Measurements from ENCODE around the gene TPSD1. TPM values are rescaled to one million over a fixed set of nuclear protein-coding genes. Genes with fewer than 3 reads are reported as not detected.
"Not testable (repeated sequence)": the region's sequence is repeated elsewhere in the genome, so short reads cannot be mapped to it uniquely, and the experiment has no call there.

Gene TPSD1
- polyA plus RNA-seq, 12 donors, result 0.23 to 0.70 (median 0.51) TPM; not detected in 4

- no peak for DNase-seq
Observed at GRCh38 chr16:1220841-1221627, 34.8 kb upstream of the TPSD1 start.

GRCh38 chr16:1221628-1222552, 34.0 kb upstream of the TPSD1 start:
- peak; percentile 4 for DNase-seq

- no peak for DNase-seq
Observed at GRCh38 chr16:1222553-1223354, 33.1 kb upstream of the TPSD1 start.

GRCh38 chr16:1223355-1224214, 32.3 kb upstream of the TPSD1 start:
- DNase-seq, result no peak

GRCh38 chr16:1224558-1224957, 31.3 kb upstream of the TPSD1 start:
- no peak for DNase-seq

- no peak for DNase-seq
Observed at GRCh38 chr16:1225051-1225451, 30.8 kb upstream of the TPSD1 start, which contains the start of gene TPSG1. Gene TPSG1 (minus strand): TSS chr16:1225268. CDS start chr16:1225252, 16 bp downstream.

- DNase-seq, result not testable (repeated sequence)
Observed at GRCh38 chr16:1225728-1226311, 30.0 kb upstream of the TPSD1 start.

- not testable (repeated sequence) for DNase-seq
Observed at GRCh38 chr16:1226692-1227091, 29.2 kb upstream of the TPSD1 start.

- DNase-seq, result not testable (repeated sequence)
Observed at GRCh38 chr16:1228227-1228626, 27.6 kb upstream of the TPSD1 start.

- not testable (repeated sequence) for DNase-seq
Observed at GRCh38 chr16:1229476-1229875, 26.4 kb upstream of the TPSD1 start.

- not testable (repeated sequence) for DNase-seq
Observed at GRCh38 chr16:1230084-1230470, 25.8 kb upstream of the TPSD1 start, which contains the start of gene TPSB2. Gene TPSB2 (minus strand): TSS chr16:1230184. CDS start chr16:1229951, 233 bp downstream.

GRCh38 chr16:1230471-1231212, 25.2 kb upstream of the TPSD1 start:
- DNase-seq, result not testable (repeated sequence)

GRCh38 chr16:1231301-1231700, 24.6 kb upstream of the TPSD1 start:
- not testable (repeated sequence) for DNase-seq

- not testable (repeated sequence) for DNase-seq
Observed at GRCh38 chr16:1232049-1232748, 23.7 kb upstream of the TPSD1 start.

GRCh38 chr16:1236659-1237058, 19.2 kb upstream of the TPSD1 start:
- DNase-seq, result not testable (repeated sequence)

- DNase-seq, result no peak
Observed at GRCh38 chr16:1237990-1238389, 17.9 kb upstream of the TPSD1 start.

GRCh38 chr16:1238909-1239308, 17.0 kb upstream of the TPSD1 start:
- DNase-seq, result not testable (repeated sequence)

GRCh38 chr16:1239575-1239974, 16.3 kb upstream of the TPSD1 start:
- not testable (repeated sequence) for DNase-seq

GRCh38 chr16:1240436-1240835, 15.4 kb upstream of the TPSD1 start, which contains the start of gene TPSAB1:
Gene TPSAB1 (plus strand): TSS chr16:1240705. CDS start chr16:1240939, 234 bp downstream.
- DNase-seq, result not testable (repeated sequence)

Data from muscle of arm (tissue), 12 donors.